Muscle of leg (tissue), 11 donors: ENCODE data around the gene CLEC4M. TPM values are rescaled to one million over a fixed set of nuclear protein-coding genes. Genes with fewer than 3 reads are reported as not detected.
"Not testable (repeated sequence)": the region's sequence is repeated elsewhere in the genome, so short reads cannot be mapped to it uniquely, and the experiment has no call there.

ENCODE experiments used
- DNase-seq: peaks from one replicate; pipeline ENCODE4 v3.0.0; 2013
- H3K27ac ChIP-seq: one replicate; pipeline ENCODE4 v1.5.1; 2013; ENCODE audit warnings: mild to moderate bottlenecking, low read length, control low read depth
- H3K27me3 ChIP-seq: one replicate; pipeline ENCODE4 v1.6.1; 2013; ENCODE audit warnings: low read length; ENCODE audit not compliant: control insufficient read depth, insufficient read depth
- H3K36me3 ChIP-seq: one replicate; pipeline ENCODE4 v1.6.1; 2013; ENCODE audit warnings: low read length; ENCODE audit not compliant: control insufficient read depth, insufficient read depth
- H3K4me1 ChIP-seq: one replicate; pipeline ENCODE4 v1.6.1; 2013; ENCODE audit warnings: low read length; ENCODE audit not compliant: control insufficient read depth, insufficient read depth
- H3K4me3 ChIP-seq: one replicate; pipeline ENCODE4 v1.5.1; 2013; ENCODE audit warnings: low read length, control low read depth
- H3K9me3 ChIP-seq: replicated peaks from 2 replicates; pipeline ENCODE4 v1.6.1; 2013; ENCODE audit warnings: low read depth, low read length; ENCODE audit not compliant: control insufficient read depth
- WGBS: methylation state at CpG from one replicate; pipeline ENCODE4 v1.1.5; 2013; ENCODE audit warnings: missing lambda C conversion rate; ENCODE audit not compliant: insufficient coverage; 5-methylcytosine and 5-hydroxymethylcytosine counted together
- polyA plus RNA-seq, 8 donors: library from polyadenylated mRNA; unstranded; fragments of 120-200 nt; gene quantifications; one replicate each; pipeline versions ENCODE4 v1.2.1 to v1.2.3, GENCODE V29; 2013; ENCODE audit warnings: inconsistent platforms in 1 of 8, low replicate concordance in 1 of 8; ENCODE audit not compliant: insufficient read length in 8 of 8, insufficient read depth in 1 of 8
- total RNA-seq: library from RNA; stranded (reverse); fragments of 120-200 nt; gene quantifications from one replicate; pipeline ENCODE4 v1.2.4, GENCODE V29; 2013

The CLEC4M gene
- total and polyA plus RNA-seq, 9 donors = 0.12 TPM; not detected in 8

- Histone ChIP-seq H3K9me3 (no peaks in the 10 kb centered on the region), H3K36me3 (no peaks in the 10 kb centered on the region), H3K27ac (no peak overlapping the region), H3K27me3 (peaks cover 32% of the 10 kb centered on the region), H3K4me3 (no peak overlapping the region), H3K4me1 (no peaks in the 10 kb centered on the region)
- WGBS = 58% methylated on average over 4 of the region's 8 CpGs
- DNase-seq = peak; percentile 49
Measured at GRCh38 chr19:7783991-7784423, 21.0 kb downstream of the CLEC4M start.

DNA sequence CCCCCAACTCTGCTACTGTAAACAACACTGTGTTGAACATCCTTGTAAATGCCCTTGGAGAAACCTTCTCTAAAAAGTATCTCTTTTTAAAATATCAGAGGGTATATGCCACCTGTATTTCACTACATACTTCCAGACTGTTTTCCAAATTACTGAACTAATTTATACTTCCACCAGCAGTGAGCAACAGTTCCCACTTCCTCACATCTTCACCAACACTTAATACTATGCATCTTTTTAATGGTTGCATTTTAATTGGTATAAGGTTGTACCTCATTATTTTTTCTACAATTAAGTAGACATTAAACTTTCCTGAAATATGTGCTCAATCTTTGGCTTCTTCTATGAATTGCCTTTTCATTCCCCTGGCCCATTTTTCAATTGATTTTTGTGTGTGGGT, 21.8 kb downstream of the CLEC4M start:
- no peak for DNase-seq
- no peaks in the 10 kb centered on the region for H3K9me3 ChIP-seq
- no peak overlapping the region for H3K4me3 ChIP-seq
- H3K36me3 ChIP-seq = no peaks in the 10 kb centered on the region
- no peaks in the 10 kb centered on the region for H3K4me1 ChIP-seq
- no peak overlapping the region for H3K27ac ChIP-seq
- H3K27me3 ChIP-seq = peaks cover 40% of the 10 kb centered on the region

GRCh38 chr19:7787141-7787540, 24.1 kb downstream of the CLEC4M start:
- Histone ChIP-seq H3K36me3 (no peaks in the 10 kb centered on the region), H3K9me3 (no peaks in the 10 kb centered on the region), H3K4me3 (no peak overlapping the region), H3K4me1 (no peaks in the 10 kb centered on the region), H3K27me3 (peaks cover 45% of the 10 kb centered on the region), H3K27ac (no peak overlapping the region)
- DNase-seq = peak; percentile 26
- 22% methylated on average over 4 of the region's 10 CpGs for WGBS

DNA sequence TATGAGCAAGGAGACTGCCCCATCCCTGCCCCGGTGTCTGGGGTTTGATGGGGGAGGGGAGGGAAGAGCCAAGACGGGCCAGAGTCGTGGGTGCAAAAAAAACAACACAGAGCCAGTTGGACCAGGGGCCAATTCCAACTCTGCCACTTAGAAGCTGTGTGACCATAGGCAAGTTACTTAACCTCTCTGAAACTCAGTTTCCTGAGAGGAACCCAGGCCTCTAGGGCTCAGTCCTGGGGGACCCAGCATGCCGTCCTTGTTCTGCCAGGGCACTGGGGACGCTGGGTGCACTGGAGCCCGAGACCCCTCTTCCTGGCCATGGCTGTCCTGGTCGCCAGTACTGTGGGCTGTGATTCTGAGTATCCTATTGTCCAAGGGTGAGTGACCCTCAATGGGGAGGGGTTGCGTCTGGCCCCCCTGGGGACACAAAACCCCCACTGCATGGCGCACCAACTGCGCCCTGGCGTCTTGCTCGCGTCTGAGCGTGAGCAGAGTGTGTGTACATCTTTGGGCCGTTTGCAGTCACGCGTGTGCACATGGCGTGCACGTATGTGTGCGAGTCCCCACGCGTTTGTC, 24.6 kb downstream of the CLEC4M start:
- Histone ChIP-seq H3K4me3 (no peak overlapping the region), H3K27me3 (peaks cover 45% of the 10 kb centered on the region), H3K27ac (no peak overlapping the region), H3K36me3 (no peaks in the 10 kb centered on the region), H3K4me1 (no peaks in the 10 kb centered on the region), H3K9me3 (no peaks in the 10 kb centered on the region)
- 11% methylated on average over 21 of the region's 22 CpGs for WGBS
- DNase-seq = no peak

- Histone ChIP-seq H3K27ac (no peak overlapping the region), H3K9me3 (no peaks in the 10 kb centered on the region), H3K4me1 (no peaks in the 10 kb centered on the region), H3K36me3 (no peaks in the 10 kb centered on the region), H3K27me3 (peaks cover 44% of the 10 kb centered on the region), H3K4me3 (no peak overlapping the region)
- WGBS = 1% methylated on average over 48 of the region's 67 CpGs
- DNase-seq = no peak
Measured at GRCh38 chr19:7788178-7788932, 25.3 kb downstream of the CLEC4M start.

- WGBS = 0% methylated on average over 14 of the region's 23 CpGs
- Histone ChIP-seq H3K9me3 (no peaks in the 10 kb centered on the region), H3K36me3 (no peaks in the 10 kb centered on the region), H3K4me3 (no peak overlapping the region), H3K27ac (no peak overlapping the region), H3K27me3 (peaks cover 40% of the 10 kb centered on the region), H3K4me1 (no peaks in the 10 kb centered on the region)
- DNase-seq = no peak
Measured at GRCh38 chr19:7788933-7789323, 25.9 kb downstream of the CLEC4M start.

DNA sequence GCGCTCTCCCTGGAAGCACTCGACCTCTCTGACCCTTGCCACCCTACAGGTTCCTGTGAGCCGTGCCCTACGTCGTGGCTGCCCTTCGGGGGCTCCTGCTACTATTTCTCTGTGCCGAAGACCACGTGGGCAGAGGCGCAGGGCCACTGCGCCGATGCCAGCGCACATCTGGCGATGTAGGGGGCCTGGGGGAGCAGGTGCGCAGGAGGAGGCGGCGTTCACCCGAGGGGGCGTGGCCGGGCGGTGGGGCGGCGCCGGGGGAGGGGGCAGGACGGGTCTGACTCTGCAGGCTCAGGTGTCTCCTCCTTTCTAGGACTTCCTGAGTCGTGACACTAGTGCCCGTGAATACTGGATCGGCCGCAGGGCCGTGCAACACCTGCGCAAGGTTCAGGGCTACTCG, 26.4 kb downstream of the CLEC4M start:
- Histone ChIP-seq H3K36me3 (no peaks in the 10 kb centered on the region), H3K4me1 (no peaks in the 10 kb centered on the region), H3K27ac (no peak overlapping the region), H3K4me3 (no peak overlapping the region), H3K9me3 (no peaks in the 10 kb centered on the region), H3K27me3 (peaks cover 40% of the 10 kb centered on the region)
- no peak for DNase-seq
- WGBS = 3% methylated on average over 26 of the region's 31 CpGs

- WGBS = 91% methylated on average over 13 of the region's 14 CpGs
- Histone ChIP-seq H3K27ac (no peak overlapping the region), H3K27me3 (peaks cover 40% of the 10 kb centered on the region), H3K36me3 (no peaks in the 10 kb centered on the region), H3K4me1 (no peaks in the 10 kb centered on the region), H3K9me3 (no peaks in the 10 kb centered on the region), H3K4me3 (no peak overlapping the region)
- no peak for DNase-seq
Measured at GRCh38 chr19:7790416-7790815, 27.4 kb downstream of the CLEC4M start.

DNA sequence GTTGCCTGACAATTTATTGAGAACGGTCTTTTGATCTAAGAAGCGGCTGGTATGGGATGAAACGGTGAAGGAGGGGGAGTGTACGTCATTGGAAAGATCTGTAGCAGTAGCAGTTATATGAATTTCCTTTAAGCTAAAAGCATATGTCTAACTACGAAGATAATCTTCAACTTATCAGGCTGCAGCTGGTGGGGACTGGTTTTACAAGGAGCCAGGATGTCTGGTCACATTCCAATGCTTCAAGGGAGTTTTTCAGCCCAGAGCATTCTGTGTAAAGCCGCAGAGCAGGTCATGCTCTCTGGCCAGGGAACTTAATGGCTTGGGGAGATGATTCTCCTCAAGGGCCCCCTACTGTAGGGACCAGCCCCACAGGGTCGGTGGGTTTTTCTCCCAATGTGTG, 29.2 kb downstream of the CLEC4M start:
- 48% methylated on average over 4 of the region's 7 CpGs for WGBS
- Histone ChIP-seq H3K27ac (no peak overlapping the region), H3K9me3 (no peaks in the 10 kb centered on the region), H3K4me3 (no peak overlapping the region), H3K27me3 (peaks cover 38% of the 10 kb centered on the region), H3K36me3 (no peaks in the 10 kb centered on the region), H3K4me1 (no peaks in the 10 kb centered on the region)
- DNase-seq = no peak

DNA sequence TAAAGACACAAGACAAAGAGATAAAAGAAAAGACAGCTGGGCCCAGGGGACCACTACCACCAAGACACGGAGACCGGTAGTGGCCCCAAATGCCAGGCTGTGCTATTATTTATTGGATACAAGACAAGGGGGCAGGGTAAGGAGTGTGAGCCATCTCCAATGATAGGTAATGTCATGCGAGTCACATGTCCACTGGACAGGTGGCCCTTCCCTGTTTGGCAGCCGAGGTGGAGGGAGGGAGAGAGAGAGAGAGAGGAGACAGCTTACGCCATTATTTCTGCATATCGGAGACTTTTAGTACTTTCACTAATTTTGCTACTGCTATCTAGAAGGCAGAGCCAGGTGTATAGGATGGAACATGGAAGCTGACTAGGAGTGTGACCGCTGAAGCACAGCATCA, 29.7 kb downstream of the CLEC4M start:
- not testable (repeated sequence) for DNase-seq, H3K4me1 ChIP-seq, H3K27ac ChIP-seq, H3K36me3 ChIP-seq, H3K9me3 ChIP-seq, H3K4me3 ChIP-seq
- WGBS = 75% methylated on average over 5 of the region's 7 CpGs
- H3K27me3 ChIP-seq = peaks cover 36% of the 10 kb centered on the region
